Right cardiac atrium (tissue), 5 donors: ENCODE data around the gene GRM2. TPM values are rescaled to one million over a fixed set of nuclear protein-coding genes. Genes with fewer than 3 reads are reported as not detected.

Experiments used
- ATAC-seq, 2 donors: fragments of 200-7000 bp; cut with Tn5 transposase; one replicate each; pipeline versions ENCODE4 v1.8.0 to v1.9.1; 2020; ENCODE audit warnings: moderate library complexity in 2 of 2, mild to moderate bottlenecking in 1 of 2
- DNase-seq, 3 donors: peaks; one replicate each; pipeline ENCODE4 v3.0.0-alpha.2; 2020
- H3K27ac ChIP-seq: one replicate; pipeline ENCODE4 v1.5.1; 2013; ENCODE audit warnings: mild to moderate bottlenecking, low read length, control low read depth, moderate library complexity
- H3K27me3 ChIP-seq: one replicate; pipeline ENCODE4 v1.6.1; 2013; ENCODE audit not compliant: control insufficient read depth, insufficient read depth
- H3K4me1 ChIP-seq: one replicate; pipeline ENCODE4 v1.6.1; 2013; ENCODE audit warnings: low read length; ENCODE audit not compliant: control insufficient read depth, insufficient read depth
- H3K4me3 ChIP-seq: one replicate; pipeline ENCODE4 v1.5.1; 2013; ENCODE audit warnings: low read length, control low read depth
- H3K9me3 ChIP-seq: one replicate; pipeline ENCODE4 v1.6.1; 2013; ENCODE audit warnings: low read length; ENCODE audit not compliant: control insufficient read depth
- WGBS: extraction: QIAGEN DNeasy Blood & Tissue Kit; methylation state at CpG from one replicate; pipeline ENCODE4 v1.1.7; 2013; 5-methylcytosine and 5-hydroxymethylcytosine counted together
- intact Hi-C, 4 donors: fragments of 100-400 bp; cut with DNase I; formaldehyde crosslinking; loops; one replicate each; pipeline versions ENCODE4 v1.11.0 to v1.14.0; 2022 to 2023
- polyA plus RNA-seq: library from polyadenylated mRNA; stranded (reverse); fragments of 200-250 nt; gene quantifications from one replicate; pipeline ENCODE4 v1.2.3, GENCODE V29; 2013
- total RNA-seq, 4 donors: library from RNA; stranded (reverse); fragmentation: NEBNext Ultra II Directional; extraction: Animal tissue kit (Norgen Biotek cat#: 25700); gene quantifications; one replicate each; pipeline ENCODE4 v1.2.1, GENCODE V29; 2021
- donor health status: healthy with polysubstance abuse.
- donor health status: DM: no; HTN: yes; CAD: no.
- donor health status: DM: no; HTN: no; CAD: no.
- donor health status: DM: no; HTN: yes; CAD: no; lungs with severe emphysema.
- donor health status: DM: yes; HTN: yes; CAD: no.

GRM2 gene
- total and polyA plus RNA-seq, 5 donors: 0.06 to 0.40 (median 0.18) TPM

DNA sequence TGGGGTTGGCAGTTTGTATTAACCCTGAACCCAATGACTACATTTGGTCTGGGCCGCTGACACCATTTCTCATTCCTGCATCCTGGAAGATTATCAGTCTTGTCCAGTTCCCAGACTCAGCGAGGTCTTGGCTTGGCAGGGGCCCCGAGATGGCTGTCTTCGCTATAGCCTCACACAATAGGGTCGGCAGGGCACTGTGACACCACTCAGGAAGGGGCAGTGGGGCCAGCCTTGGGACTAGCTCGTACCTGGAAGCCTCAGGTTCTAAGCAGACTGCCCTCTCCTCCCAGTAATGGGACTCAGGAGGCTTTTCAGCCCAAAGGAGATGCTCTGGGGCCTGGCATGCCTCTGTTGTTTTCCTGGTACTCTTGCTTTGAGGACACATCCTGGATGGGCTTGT lies 26.7 kb upstream of the GRM2 start:
- Histone ChIP-seq H3K27ac (no peak overlapping the region), H3K4me3 (no peak overlapping the region), H3K4me1 (peaks cover 21% of the 10 kb centered on the region), H3K27me3 (no peaks in the 10 kb centered on the region), H3K9me3 (no peaks in the 10 kb centered on the region)
- ATAC-seq: no peak
- WGBS: 77% methylated on average over 6 of the region's 6 CpGs
- no peak for DNase-seq
- intact Hi-C loops: loop anchor here in 2 of 4 donors (5.0 to 10.0 kb wide), 2 partner anchors 178 to 285 kb away; partner anchors contain the start of genes DCAF1 (in 1 of the 2) and RBM15B (in 1 of the 2)

GRCh38 chr3:51680663-51681230 lies 26.1 kb upstream of the GRM2 start:
- Histone ChIP-seq H3K27me3 (no peaks in the 10 kb centered on the region), H3K27ac (peak overlapping the region; percentile 6), H3K9me3 (no peaks in the 10 kb centered on the region), H3K4me1 (peaks cover 26% of the 10 kb centered on the region), H3K4me3 (no peak overlapping the region)
- WGBS: 95% methylated on average over 2 of the region's 2 CpGs
- ATAC-seq (no peak), DNase-seq (no peak)
- intact Hi-C loops: loop anchor here in 2 of 4 donors (5.0 to 10.0 kb wide), 2 partner anchors 178 to 286 kb away; partner anchors contain the start of genes DCAF1 (in 1 of the 2) and RBM15B (in 1 of the 2)

DNA sequence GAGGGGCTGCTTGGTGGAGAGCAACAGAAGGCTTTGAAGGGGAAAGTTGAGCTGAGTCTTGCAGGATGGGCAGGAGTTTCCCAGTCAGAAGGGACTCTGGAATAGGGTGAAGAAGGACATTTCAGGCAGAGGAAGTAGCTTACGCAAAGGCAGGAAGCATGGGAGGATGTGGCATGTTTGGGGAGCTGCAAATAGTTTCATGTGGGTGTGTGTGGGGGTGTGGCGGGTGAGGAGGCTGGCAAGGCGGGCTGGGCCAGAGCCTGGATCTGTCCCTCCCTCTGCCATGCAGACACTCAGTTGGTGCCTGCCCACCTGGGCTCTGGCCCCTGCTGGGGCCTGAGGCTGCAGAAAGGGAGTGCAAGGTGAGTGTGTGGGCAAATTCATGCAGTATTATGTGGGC lies 25.4 kb upstream of the GRM2 start:
- Histone ChIP-seq H3K4me1 (peaks cover 33% of the 10 kb centered on the region), H3K27ac (no peak overlapping the region), H3K4me3 (no peak overlapping the region), H3K9me3 (no peaks in the 10 kb centered on the region), H3K27me3 (no peaks in the 10 kb centered on the region)
- 41% methylated on average over 3 of the region's 3 CpGs for WGBS
- intact Hi-C loops: loop anchor here in 2 of 4 donors (5.0 to 10.0 kb wide), 2 partner anchors 179 to 287 kb away; partner anchors contain the start of genes DCAF1 (in 1 of the 2) and RBM15B (in 1 of the 2)
- ATAC-seq (peak; percentile 36 to 39), DNase-seq (peak in 2 of 3 donors; percentile 73 to 80)

GRCh38 chr3:51682079-51682478 lies 24.8 kb upstream of the GRM2 start:
- Histone ChIP-seq H3K4me1 (peaks cover 38% of the 10 kb centered on the region), H3K27me3 (no peaks in the 10 kb centered on the region), H3K9me3 (no peaks in the 10 kb centered on the region), H3K4me3 (no peak overlapping the region), H3K27ac (no peak overlapping the region)
- intact Hi-C loops: loop anchor here in 2 of 4 donors (5.0 to 10.0 kb wide), 2 partner anchors 180 to 287 kb away; partner anchors contain the start of genes DCAF1 (in 1 of the 2) and RBM15B (in 1 of the 2)
- ATAC-seq (peak; percentile 66 to 75), DNase-seq (peak in 2 of 3 donors; percentile 48 to 83)
- 15% methylated on average over 4 of the region's 4 CpGs for WGBS

DNA sequence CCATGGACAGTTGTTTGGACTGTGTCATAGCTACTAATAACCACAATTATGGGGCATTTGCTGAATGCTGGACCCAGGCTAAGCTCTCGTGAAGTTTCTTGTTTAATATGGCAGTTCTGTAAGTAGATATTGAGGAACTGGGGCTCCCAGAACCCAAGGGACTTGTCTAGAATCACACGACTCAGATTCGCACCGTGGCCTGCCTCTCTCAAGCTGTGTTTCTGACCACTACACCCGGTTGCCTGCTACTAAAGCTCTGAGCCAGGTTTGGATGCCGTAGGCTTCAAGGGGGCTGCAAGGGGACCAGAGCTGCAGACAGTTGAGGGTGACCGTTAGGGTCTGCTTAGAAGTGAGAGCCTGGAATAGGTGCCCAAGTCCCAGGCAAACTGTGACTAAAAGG lies 24.3 kb upstream of the GRM2 start:
- intact Hi-C loops: loop anchor here in 2 of 4 donors (5.0 to 10.0 kb wide), 2 partner anchors 180 to 288 kb away; partner anchors contain the start of genes DCAF1 (in 1 of the 2) and RBM15B (in 1 of the 2)
- ATAC-seq: no peak
- H3K27me3 ChIP-seq: no peaks in the 10 kb centered on the region
- no peaks in the 10 kb centered on the region for H3K9me3 ChIP-seq
- no peak overlapping the region for H3K27ac ChIP-seq
- H3K4me1 ChIP-seq: peaks cover 39% of the 10 kb centered on the region
- no peak for DNase-seq
- H3K4me3 ChIP-seq: no peak overlapping the region
- 74% methylated on average over 7 of the region's 7 CpGs for WGBS

DNA sequence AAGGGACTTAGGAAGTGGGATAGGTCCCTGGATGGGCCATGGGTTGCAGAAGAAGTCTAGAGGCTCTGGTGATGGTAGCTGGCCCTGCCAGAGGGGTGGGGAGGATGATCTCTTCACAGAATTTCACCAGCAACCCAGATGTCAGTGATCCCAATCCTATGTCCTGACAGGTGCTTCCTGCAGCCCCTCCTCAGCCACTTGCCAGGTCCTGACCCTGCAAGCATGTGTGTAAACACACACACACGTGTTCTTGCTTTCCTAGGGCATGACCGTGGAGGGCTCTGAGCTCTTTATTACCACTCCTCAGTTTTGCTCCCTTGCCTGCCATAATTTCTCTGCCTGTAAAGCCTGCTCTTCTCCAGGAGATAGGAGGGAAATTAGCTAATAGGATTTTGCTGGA lies 23.3 kb upstream of the GRM2 start:
- Histone ChIP-seq H3K4me3 (no peak overlapping the region), H3K27me3 (no peaks in the 10 kb centered on the region), H3K9me3 (no peaks in the 10 kb centered on the region), H3K27ac (no peak overlapping the region), H3K4me1 (peaks cover 43% of the 10 kb centered on the region)
- 70% methylated on average over 2 of the region's 2 CpGs for WGBS
- DNase-seq (no peak), ATAC-seq (no peak)
- intact Hi-C loops: loop anchor here in 2 of 4 donors (5.0 to 10.0 kb wide), 2 partner anchors 181 to 289 kb away; partner anchors contain the start of genes DCAF1 (in 1 of the 2) and RBM15B (in 1 of the 2)

GRCh38 chr3:51684971-51685751 lies 21.7 kb upstream of the GRM2 start:
- peak overlapping the region; percentile 68 for H3K27ac ChIP-seq
- WGBS: 34% methylated on average over 7 of the region's 7 CpGs
- ATAC-seq (peak; percentile 4 to 20), DNase-seq (no peak)
- intact Hi-C loops: loop anchor here in 2 of 4 donors (5.0 to 10.0 kb wide), 2 partner anchors 183 to 290 kb away; partner anchors contain the start of genes DCAF1 (in 1 of the 2) and RBM15B (in 1 of the 2)
- H3K9me3 ChIP-seq: no peaks in the 10 kb centered on the region
- no peak overlapping the region for H3K4me3 ChIP-seq
- H3K4me1 ChIP-seq: peaks cover 43% of the 10 kb centered on the region
- no peaks in the 10 kb centered on the region for H3K27me3 ChIP-seq

GRCh38 chr3:51686056-51686455 lies 20.8 kb upstream of the GRM2 start:
- H3K4me1 ChIP-seq: peaks cover 37% of the 10 kb centered on the region
- no peak for DNase-seq
- intact Hi-C loops: loop anchor here in 1 of 4 donors (10.0 kb wide), 1 partner anchor 291 kb away; the partner anchor contains the start of gene RBM15B
- no peaks in the 10 kb centered on the region for H3K27me3 ChIP-seq
- 66% methylated on average over 4 of the region's 4 CpGs for WGBS
- H3K27ac ChIP-seq: peak overlapping the region; percentile 68
- no peaks in the 10 kb centered on the region for H3K9me3 ChIP-seq
- H3K4me3 ChIP-seq: no peak overlapping the region
- no peak for ATAC-seq

DNA sequence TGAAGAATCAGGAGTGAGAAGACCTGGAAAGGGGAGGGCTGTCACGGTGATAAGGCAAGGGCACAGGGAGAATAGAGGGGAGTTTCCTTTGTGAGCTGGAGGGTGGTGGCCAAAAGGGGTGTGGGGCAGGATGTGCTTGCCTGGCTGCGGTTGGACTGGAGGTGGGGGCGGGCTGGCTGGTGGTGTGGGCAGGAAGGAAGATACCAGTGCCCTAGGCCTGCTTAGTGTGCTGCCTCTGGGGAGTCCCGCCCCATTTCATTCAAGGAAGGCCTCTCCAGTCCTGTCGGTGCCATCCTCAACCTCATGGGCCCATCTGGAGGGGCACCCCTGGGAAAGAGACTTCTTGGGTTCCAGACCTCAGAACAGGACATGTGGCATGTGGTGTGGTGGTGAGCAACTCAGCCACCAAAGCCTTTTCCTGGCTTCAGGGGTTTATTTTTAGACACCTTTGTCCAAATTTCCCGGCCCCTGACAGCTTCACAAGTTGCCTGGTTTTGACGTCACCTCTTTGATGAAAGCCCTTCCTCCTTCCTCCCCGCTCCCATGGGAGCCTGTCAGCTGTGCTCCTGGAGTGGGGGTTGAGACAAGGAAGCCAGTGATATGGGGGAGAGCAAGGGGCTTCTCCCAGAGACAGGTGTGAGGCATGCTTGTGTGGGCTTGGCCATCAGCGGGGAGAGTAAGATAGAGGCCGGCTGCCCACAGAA lies 20.2 kb upstream of the GRM2 start:
- ATAC-seq: peak; percentile 25 to 80
- Histone ChIP-seq H3K9me3 (no peaks in the 10 kb centered on the region), H3K4me3 (no peak overlapping the region), H3K27ac (peak overlapping the region; percentile 68), H3K4me1 (peaks cover 35% of the 10 kb centered on the region), H3K27me3 (no peaks in the 10 kb centered on the region)
- 36% methylated on average over 10 of the region's 10 CpGs for WGBS
- intact Hi-C loops: loop anchor here in 1 of 4 donors (10.0 kb wide), 1 partner anchor 292 kb away; the partner anchor contains the start of gene RBM15B
- peak; percentile 63 to 87 (median 85) for DNase-seq

GRCh38 chr3:51687431-51688205 lies 19.2 kb upstream of the GRM2 start:
- H3K27ac ChIP-seq: peak overlapping the region; percentile 68
- WGBS: 39% methylated on average over 14 of the region's 14 CpGs
- DNase-seq: peak; percentile 40 to 75 (median 67)
- peak; percentile 27 to 30 for ATAC-seq
- no peak overlapping the region for H3K4me3 ChIP-seq
- no peaks in the 10 kb centered on the region for H3K9me3 ChIP-seq
- H3K4me1 ChIP-seq: peaks cover 31% of the 10 kb centered on the region
- intact Hi-C loops: loop anchor here in 1 of 4 donors (10.0 kb wide), 1 partner anchor 293 kb away; the partner anchor contains the start of gene RBM15B
- no peaks in the 10 kb centered on the region for H3K27me3 ChIP-seq
